GM23338 (cell line): ENCODE data around the gene KLK4.

ENCODE experiments used
- CREB1 ChIP-seq: fragments of 250-450 bp; sonication (Bioruptor Pico); IDR thresholded peaks from 2 replicates; pipeline ENCODE4 v1.5.0; 2020; ENCODE audit warnings: low read depth, mild to moderate bottlenecking, moderate library complexity
- EZH2 ChIP-seq: fragments of 200-600 bp; sonication (generic); IDR thresholded peaks from one replicate; pipeline ENCODE4 v1.8.0; 2017; ENCODE audit warnings: antibody characterized with exemption, mild to moderate bottlenecking, low read depth; ENCODE audit not compliant: unreplicated experiment
- EZH2phosphoT487 ChIP-seq: fragments of 200-600 bp; sonication (generic); IDR thresholded peaks from one replicate; pipeline ENCODE4 v1.8.1; 2018; ENCODE audit warnings: antibody characterized with exemption; ENCODE audit not compliant: unreplicated experiment
- JUNB ChIP-seq: IDR thresholded peaks from one replicate; pipeline ENCODE4 v1.6.1; 2016; ENCODE audit warnings: antibody characterized with exemption; ENCODE audit not compliant: unreplicated experiment
- POLR2AphosphoS5 ChIP-seq: IDR thresholded peaks from 2 replicates; pipeline ENCODE4 v1.6.1; 2016; ENCODE audit warnings: antibody characterized with exemption, low read depth
- ZNF331 ChIP-seq: fragments of 250-450 bp; sonication (Bioruptor Pico); IDR thresholded peaks from 2 replicates; pipeline ENCODE4 v1.5.0; 2020; ENCODE audit warnings: low read depth, mild to moderate bottlenecking, moderate library complexity
- TF ChIP-seq, protein P1 (sequence below), 2 experiments: fragments of 200-600 bp in 1 of 2; sonication (generic) in 1 of 2; conservative IDR thresholded peaks; 2 replicates each; pipeline versions ENCODE4 v1.5.1 to v1.6.1; 2016 to 2017; ENCODE audit warnings: antibody characterized with exemption in 2 of 2, low read depth in 2 of 2, mild to moderate bottlenecking in 2 of 2, moderate library complexity in 1 of 2
- TF ChIP-seq, protein P2 (sequence below): IDR thresholded peaks from one replicate; pipeline ENCODE4 v1.6.1; 2018; ENCODE audit warnings: antibody characterized with exemption; ENCODE audit not compliant: unreplicated experiment
- TF ChIP-seq, protein P3 (sequence below): IDR thresholded peaks from 2 replicates; pipeline ENCODE4 v1.6.1; 2016; ENCODE audit warnings: antibody characterized with exemption

DNA sequence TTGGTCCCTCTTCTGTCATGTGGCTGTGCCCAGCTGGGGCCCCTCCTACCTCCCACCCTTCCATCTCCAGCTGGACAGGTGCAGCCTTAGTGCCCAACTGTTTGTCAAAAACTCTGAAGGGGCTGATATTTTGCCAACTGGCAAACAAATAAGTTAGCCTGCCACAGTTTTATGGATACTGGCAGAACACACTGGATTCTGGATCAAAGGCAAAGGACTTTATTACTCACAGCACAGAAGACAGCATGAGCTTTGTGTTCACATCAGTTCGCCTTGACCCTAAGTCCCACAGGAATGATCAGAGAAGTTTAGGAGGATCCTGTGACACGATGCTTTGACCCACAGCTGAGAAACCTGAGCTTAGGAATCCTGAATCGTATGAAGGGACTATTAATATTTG lies 21.6 kb downstream of the KLK4 start:
- TF ChIP-seq POLR2AphosphoS5 (no peak), EZH2 (no peak), EZH2phosphoT487 (no peak), JUNB (no peak), ZNF331 (no peak), CREB1 (CRISPR knock-in tag) (no peak)
- TF ChIP-seq, protein P1, sequence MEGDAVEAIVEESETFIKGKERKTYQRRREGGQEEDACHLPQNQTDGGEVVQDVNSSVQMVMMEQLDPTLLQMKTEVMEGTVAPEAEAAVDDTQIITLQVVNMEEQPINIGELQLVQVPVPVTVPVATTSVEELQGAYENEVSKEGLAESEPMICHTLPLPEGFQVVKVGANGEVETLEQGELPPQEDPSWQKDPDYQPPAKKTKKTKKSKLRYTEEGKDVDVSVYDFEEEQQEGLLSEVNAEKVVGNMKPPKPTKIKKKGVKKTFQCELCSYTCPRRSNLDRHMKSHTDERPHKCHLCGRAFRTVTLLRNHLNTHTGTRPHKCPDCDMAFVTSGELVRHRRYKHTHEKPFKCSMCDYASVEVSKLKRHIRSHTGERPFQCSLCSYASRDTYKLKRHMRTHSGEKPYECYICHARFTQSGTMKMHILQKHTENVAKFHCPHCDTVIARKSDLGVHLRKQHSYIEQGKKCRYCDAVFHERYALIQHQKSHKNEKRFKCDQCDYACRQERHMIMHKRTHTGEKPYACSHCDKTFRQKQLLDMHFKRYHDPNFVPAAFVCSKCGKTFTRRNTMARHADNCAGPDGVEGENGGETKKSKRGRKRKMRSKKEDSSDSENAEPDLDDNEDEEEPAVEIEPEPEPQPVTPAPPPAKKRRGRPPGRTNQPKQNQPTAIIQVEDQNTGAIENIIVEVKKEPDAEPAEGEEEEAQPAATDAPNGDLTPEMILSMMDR (conservative IDR thresholded peaks at IDR 0.05; ENCODE audit: low read depth in 2 of 2) = no peak
- TF ChIP-seq, protein P2, sequence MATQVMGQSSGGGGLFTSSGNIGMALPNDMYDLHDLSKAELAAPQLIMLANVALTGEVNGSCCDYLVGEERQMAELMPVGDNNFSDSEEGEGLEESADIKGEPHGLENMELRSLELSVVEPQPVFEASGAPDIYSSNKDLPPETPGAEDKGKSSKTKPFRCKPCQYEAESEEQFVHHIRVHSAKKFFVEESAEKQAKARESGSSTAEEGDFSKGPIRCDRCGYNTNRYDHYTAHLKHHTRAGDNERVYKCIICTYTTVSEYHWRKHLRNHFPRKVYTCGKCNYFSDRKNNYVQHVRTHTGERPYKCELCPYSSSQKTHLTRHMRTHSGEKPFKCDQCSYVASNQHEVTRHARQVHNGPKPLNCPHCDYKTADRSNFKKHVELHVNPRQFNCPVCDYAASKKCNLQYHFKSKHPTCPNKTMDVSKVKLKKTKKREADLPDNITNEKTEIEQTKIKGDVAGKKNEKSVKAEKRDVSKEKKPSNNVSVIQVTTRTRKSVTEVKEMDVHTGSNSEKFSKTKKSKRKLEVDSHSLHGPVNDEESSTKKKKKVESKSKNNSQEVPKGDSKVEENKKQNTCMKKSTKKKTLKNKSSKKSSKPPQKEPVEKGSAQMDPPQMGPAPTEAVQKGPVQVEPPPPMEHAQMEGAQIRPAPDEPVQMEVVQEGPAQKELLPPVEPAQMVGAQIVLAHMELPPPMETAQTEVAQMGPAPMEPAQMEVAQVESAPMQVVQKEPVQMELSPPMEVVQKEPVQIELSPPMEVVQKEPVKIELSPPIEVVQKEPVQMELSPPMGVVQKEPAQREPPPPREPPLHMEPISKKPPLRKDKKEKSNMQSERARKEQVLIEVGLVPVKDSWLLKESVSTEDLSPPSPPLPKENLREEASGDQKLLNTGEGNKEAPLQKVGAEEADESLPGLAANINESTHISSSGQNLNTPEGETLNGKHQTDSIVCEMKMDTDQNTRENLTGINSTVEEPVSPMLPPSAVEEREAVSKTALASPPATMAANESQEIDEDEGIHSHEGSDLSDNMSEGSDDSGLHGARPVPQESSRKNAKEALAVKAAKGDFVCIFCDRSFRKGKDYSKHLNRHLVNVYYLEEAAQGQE = no peak
- TF ChIP-seq, protein P3, sequence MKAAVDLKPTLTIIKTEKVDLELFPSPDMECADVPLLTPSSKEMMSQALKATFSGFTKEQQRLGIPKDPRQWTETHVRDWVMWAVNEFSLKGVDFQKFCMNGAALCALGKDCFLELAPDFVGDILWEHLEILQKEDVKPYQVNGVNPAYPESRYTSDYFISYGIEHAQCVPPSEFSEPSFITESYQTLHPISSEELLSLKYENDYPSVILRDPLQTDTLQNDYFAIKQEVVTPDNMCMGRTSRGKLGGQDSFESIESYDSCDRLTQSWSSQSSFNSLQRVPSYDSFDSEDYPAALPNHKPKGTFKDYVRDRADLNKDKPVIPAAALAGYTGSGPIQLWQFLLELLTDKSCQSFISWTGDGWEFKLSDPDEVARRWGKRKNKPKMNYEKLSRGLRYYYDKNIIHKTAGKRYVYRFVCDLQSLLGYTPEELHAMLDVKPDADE = no peak
